ENCODE measurements around the gene MAML2. TPM values are rescaled to one million over a fixed set of nuclear protein-coding genes. Genes with fewer than 3 reads are reported as not detected.

Gene MAML2
- total RNA-seq, 2 donors from 2014 or later: 26.5 to 27.9 TPM

- no peak overlapping the region for H3K27ac Mint-ChIP-seq
- H3K36me3 Mint-ChIP-seq: peaks cover 0 to 17% of the 10 kb centered on the region in 2 donors
- DNase-seq (ENCODE audit: low spot score in 2 of 2): no peak
- peaks cover 0 to 5% of the 10 kb centered on the region in 2 donors for H3K9me3 Mint-ChIP-seq
- no peak for ATAC-seq
Observed at GRCh38 chr11:96147186-96147585, 195.8 kb downstream of the MAML2 start.

GRCh38 chr11:96146765-96147164 is 196.2 kb downstream of the MAML2 start:
- DNase-seq (ENCODE audit: low spot score in 2 of 2) (no peak), ATAC-seq (no peak)
- peaks cover 0 to 5% of the 10 kb centered on the region in 2 donors for H3K9me3 Mint-ChIP-seq
- no peak overlapping the region for H3K27ac Mint-ChIP-seq
- H3K36me3 Mint-ChIP-seq: peaks cover 3 to 17% of the 10 kb centered on the region in 2 donors

GRCh38 chr11:96145163-96145585 is 197.8 kb downstream of the MAML2 start:
- Mint-ChIP-seq H3K36me3 (peaks cover 7 to 18% of the 10 kb centered on the region in 2 donors), H3K27ac (no peak overlapping the region)
- ATAC-seq: no peak

GRCh38 chr11:96144553-96144952 is 198.4 kb downstream of the MAML2 start:
- peaks cover 14 to 24% of the 10 kb centered on the region in 2 donors for H3K36me3 Mint-ChIP-seq
- ATAC-seq (no peak), DNase-seq (ENCODE audit: low spot score in 2 of 2) (no peak)
- H3K27ac Mint-ChIP-seq: no peak overlapping the region
- peaks cover 0 to 5% of the 10 kb centered on the region in 2 donors for H3K9me3 Mint-ChIP-seq

More at GRCh38 chr11:96145163-96145585, 197.8 kb downstream of the MAML2 start:
- H3K9me3 Mint-ChIP-seq: peaks cover 0 to 5% of the 10 kb centered on the region in 2 donors
- no peak for DNase-seq (ENCODE audit: low spot score in 2 of 2)

GRCh38 chr11:96143041-96143521 is 199.9 kb downstream of the MAML2 start:
- no peak for ATAC-seq
- DNase-seq (ENCODE audit: low spot score in 2 of 2): no peak
- H3K9me3 Mint-ChIP-seq: peaks cover 0 to 4% of the 10 kb centered on the region in 2 donors
- peaks cover 14 to 29% of the 10 kb centered on the region in 2 donors for H3K36me3 Mint-ChIP-seq
- H3K27ac Mint-ChIP-seq: no peak overlapping the region

GRCh38 chr11:96141626-96142025 is 201.4 kb downstream of the MAML2 start:
- peaks cover 0 to 3% of the 10 kb centered on the region in 2 donors for H3K9me3 Mint-ChIP-seq
- H3K27ac Mint-ChIP-seq: no peak overlapping the region
- DNase-seq (ENCODE audit: low spot score in 2 of 2) (no peak), ATAC-seq (no peak)
- peaks cover 19 to 31% of the 10 kb centered on the region in 2 donors for H3K36me3 Mint-ChIP-seq

- ATAC-seq (no peak), DNase-seq (ENCODE audit: low spot score in 2 of 2) (no peak)
- Mint-ChIP-seq H3K27ac (peak overlapping the region; percentile 67 to 93), H3K36me3 (peaks cover 19 to 31% of the 10 kb centered on the region in 2 donors), H3K9me3 (peaks cover 0 to 3% of the 10 kb centered on the region in 2 donors)
Observed at GRCh38 chr11:96139691-96140090, 203.3 kb downstream of the MAML2 start.

- DNase-seq (ENCODE audit: low spot score in 2 of 2): no peak
- no peak for ATAC-seq
- H3K27ac Mint-ChIP-seq: peak overlapping the region; percentile 85 to 93
Observed at GRCh38 chr11:96137373-96137772, 205.6 kb downstream of the MAML2 start.

GRCh38 chr11:96136613-96137298 is 206.2 kb downstream of the MAML2 start:
- Mint-ChIP-seq H3K27ac (peak overlapping the region; percentile 85 to 93), H3K9me3 (peaks cover 0 to 3% of the 10 kb centered on the region in 2 donors), H3K36me3 (peaks cover 16 to 31% of the 10 kb centered on the region in 2 donors)
- no peak for DNase-seq (ENCODE audit: low spot score in 2 of 2)
- peak; percentile 28 to 29 for ATAC-seq

More at GRCh38 chr11:96137373-96137772, 205.6 kb downstream of the MAML2 start:
- Mint-ChIP-seq H3K36me3 (peaks cover 19 to 31% of the 10 kb centered on the region in 2 donors), H3K9me3 (peaks cover 0 to 3% of the 10 kb centered on the region in 2 donors)

- Mint-ChIP-seq H3K27ac (peak overlapping the region in 1 of 2 donors; percentile 58), H3K36me3 (peaks cover 12 to 32% of the 10 kb centered on the region in 2 donors), H3K9me3 (peaks cover 0 to 3% of the 10 kb centered on the region in 2 donors)
- DNase-seq (ENCODE audit: low spot score in 2 of 2) (no peak), ATAC-seq (no peak)
Observed at GRCh38 chr11:96134602-96135001, 208.4 kb downstream of the MAML2 start.

GRCh38 chr11:96132437-96132836 is 210.6 kb downstream of the MAML2 start:
- Mint-ChIP-seq H3K27ac (no peak overlapping the region), H3K36me3 (peaks cover 11 to 31% of the 10 kb centered on the region in 2 donors), H3K9me3 (peaks cover 0 to 2% of the 10 kb centered on the region in 2 donors)
- ATAC-seq (peak in 1 of 2 donors; percentile 66), DNase-seq (ENCODE audit: low spot score in 2 of 2) (no peak)

GRCh38 chr11:96130061-96130620 is 212.9 kb downstream of the MAML2 start:
- Mint-ChIP-seq H3K9me3 (no peaks in the 10 kb centered on the region), H3K27ac (peak overlapping the region in 1 of 2 donors; percentile 77), H3K36me3 (peaks cover 14 to 36% of the 10 kb centered on the region in 2 donors)
- ATAC-seq: peak in 1 of 2 donors; percentile 48
- no peak for DNase-seq (ENCODE audit: low spot score in 2 of 2)

- DNase-seq (ENCODE audit: low spot score in 2 of 2): no peak
- H3K36me3 Mint-ChIP-seq: peaks cover 14 to 32% of the 10 kb centered on the region in 2 donors
- no peaks in the 10 kb centered on the region for H3K9me3 Mint-ChIP-seq
- peak overlapping the region; percentile 33 to 75 for H3K27ac Mint-ChIP-seq
- no peak for ATAC-seq
Observed at GRCh38 chr11:96127596-96127959, 215.4 kb downstream of the MAML2 start.

- no peaks in the 10 kb centered on the region for H3K9me3 Mint-ChIP-seq
- peak overlapping the region; percentile 51 to 75 for H3K27ac Mint-ChIP-seq
- ATAC-seq (peak; percentile 36 to 57), DNase-seq (ENCODE audit: low spot score in 2 of 2) (no peak)
- peaks cover 14 to 36% of the 10 kb centered on the region in 2 donors for H3K36me3 Mint-ChIP-seq
Observed at GRCh38 chr11:96126917-96127595, 215.9 kb downstream of the MAML2 start.

GRCh38 chr11:96125400-96125799 is 217.6 kb downstream of the MAML2 start:
- H3K27ac Mint-ChIP-seq: no peak overlapping the region
- ATAC-seq (no peak), DNase-seq (ENCODE audit: low spot score in 2 of 2) (no peak)
- no peaks in the 10 kb centered on the region for H3K9me3 Mint-ChIP-seq
- H3K36me3 Mint-ChIP-seq: peaks cover 14 to 38% of the 10 kb centered on the region in 2 donors

GRCh38 chr11:96124155-96124554 is 218.8 kb downstream of the MAML2 start:
- Mint-ChIP-seq H3K27ac (no peak overlapping the region), H3K36me3 (peaks cover 8 to 29% of the 10 kb centered on the region in 2 donors), H3K9me3 (no peaks in the 10 kb centered on the region)
- ATAC-seq: no peak
- DNase-seq (ENCODE audit: low spot score in 2 of 2): no peak

GRCh38 chr11:96123301-96123700 is 219.7 kb downstream of the MAML2 start:
- DNase-seq (ENCODE audit: low spot score in 2 of 2) (no peak), ATAC-seq (no peak)
- Mint-ChIP-seq H3K27ac (peak overlapping the region in 1 of 2 donors; percentile 11), H3K36me3 (peaks cover 8 to 30% of the 10 kb centered on the region in 2 donors), H3K9me3 (peaks cover 0 to 4% of the 10 kb centered on the region in 2 donors)
